ENCODE results near the gene SUN2. TPM values are rescaled to one million over a fixed set of nuclear protein-coding genes. Genes with fewer than 3 reads are reported as not detected.

Gene SUN2
- total and polyA plus RNA-seq, 8 donors = 25.3 to 387 (median 117) TPM

DNA sequence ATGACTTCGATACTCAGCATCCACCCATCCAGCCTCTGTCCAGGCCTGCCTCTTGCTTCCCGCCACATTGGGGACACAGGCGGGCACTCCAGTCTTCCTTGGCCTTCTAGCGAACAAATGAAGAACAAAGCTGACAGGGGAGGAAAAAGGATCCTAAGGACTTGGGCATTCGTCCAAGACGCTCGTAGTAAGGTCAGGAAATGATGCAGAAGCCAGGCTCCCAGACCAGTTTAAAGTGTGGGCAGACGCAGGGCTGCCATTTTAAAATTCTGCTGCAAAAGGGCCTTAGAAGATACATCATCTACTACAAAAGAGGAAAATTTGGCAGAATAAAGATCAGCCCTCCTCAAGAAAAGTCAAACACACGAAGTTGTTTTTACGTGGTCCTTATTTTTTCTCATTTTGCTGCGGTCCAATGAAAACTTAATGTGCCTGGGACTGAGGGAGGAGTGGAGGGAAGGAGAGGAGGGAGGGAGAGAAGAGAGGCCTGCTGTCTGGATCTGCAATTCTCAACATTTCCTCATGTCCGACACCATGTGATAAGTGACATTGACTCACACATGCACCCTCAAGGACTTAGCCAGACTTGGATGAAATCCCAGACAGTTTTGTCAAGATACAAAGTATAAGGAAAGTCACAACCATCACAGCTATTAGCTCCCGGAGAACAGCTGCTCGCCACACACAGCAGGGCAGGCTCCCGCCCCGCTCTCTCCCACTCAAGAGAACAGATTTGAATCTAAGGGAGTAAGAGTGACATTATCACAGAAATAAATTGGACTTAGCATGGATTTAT is 32.4 kb upstream of the SUN2 start:
- intact Hi-C loops (cut with DNase I; ENCODE audit: low total_unique reads) = no loop called here
- Histone ChIP-seq H3K36me3 (peaks cover 0 to 17% (median 12%) of the 10 kb centered on the region in 4 donors), H3K27ac (peak overlapping the region; percentile 28 to 80 (median 75)), H3K4me3 (no peak overlapping the region), H3K27me3 (no peaks in the 10 kb centered on the region), H3K9me3 (no peaks in the 10 kb centered on the region), H3K4me1 (peaks cover 14 to 52% (median 40%) of the 10 kb centered on the region in 4 donors)
- TF ChIP-seq, protein P1, sequence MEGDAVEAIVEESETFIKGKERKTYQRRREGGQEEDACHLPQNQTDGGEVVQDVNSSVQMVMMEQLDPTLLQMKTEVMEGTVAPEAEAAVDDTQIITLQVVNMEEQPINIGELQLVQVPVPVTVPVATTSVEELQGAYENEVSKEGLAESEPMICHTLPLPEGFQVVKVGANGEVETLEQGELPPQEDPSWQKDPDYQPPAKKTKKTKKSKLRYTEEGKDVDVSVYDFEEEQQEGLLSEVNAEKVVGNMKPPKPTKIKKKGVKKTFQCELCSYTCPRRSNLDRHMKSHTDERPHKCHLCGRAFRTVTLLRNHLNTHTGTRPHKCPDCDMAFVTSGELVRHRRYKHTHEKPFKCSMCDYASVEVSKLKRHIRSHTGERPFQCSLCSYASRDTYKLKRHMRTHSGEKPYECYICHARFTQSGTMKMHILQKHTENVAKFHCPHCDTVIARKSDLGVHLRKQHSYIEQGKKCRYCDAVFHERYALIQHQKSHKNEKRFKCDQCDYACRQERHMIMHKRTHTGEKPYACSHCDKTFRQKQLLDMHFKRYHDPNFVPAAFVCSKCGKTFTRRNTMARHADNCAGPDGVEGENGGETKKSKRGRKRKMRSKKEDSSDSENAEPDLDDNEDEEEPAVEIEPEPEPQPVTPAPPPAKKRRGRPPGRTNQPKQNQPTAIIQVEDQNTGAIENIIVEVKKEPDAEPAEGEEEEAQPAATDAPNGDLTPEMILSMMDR (IDR thresholded peaks at IDR 0.05) = no peak
- peak in 2 of 3 donors; percentile 37 to 84 for TF ChIP-seq POLR2AphosphoS5 (IDR thresholded peaks at IDR 0.05)
- peak; percentile 32 to 89 for DNase-seq
- WGBS, 5 donors = 50 to 62% (median 60%) methylated on average over 16 of the region's 16 CpGs

DNA sequence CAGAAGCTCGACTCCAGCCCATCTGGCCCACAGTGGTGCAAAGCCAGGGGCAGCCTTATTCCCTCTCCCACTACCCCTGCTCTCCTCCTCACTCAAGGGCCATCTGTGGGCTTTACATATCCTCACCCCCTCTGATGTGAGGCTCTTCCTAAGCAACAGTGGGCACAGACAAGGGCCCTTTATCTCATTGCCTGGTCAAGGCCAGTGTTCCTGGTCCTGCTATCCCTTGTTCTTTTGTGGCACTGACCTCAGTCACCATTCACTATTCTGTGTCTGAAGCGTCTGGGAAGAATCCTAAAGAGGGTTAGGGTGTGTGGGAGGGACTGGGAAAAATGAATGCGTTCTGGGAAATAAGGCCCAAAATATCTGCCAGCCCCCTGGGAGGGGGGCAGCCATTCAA is 30.8 kb upstream of the SUN2 start:
- DNase-seq = peak in 1 of 2 donors; percentile 22
- WGBS, 5 donors = 74 to 92% (median 88%) methylated on average over 3 of the region's 3 CpGs
- Histone ChIP-seq H3K4me3 (no peak overlapping the region), H3K4me1 (peaks cover 9 to 47% (median 33%) of the 10 kb centered on the region in 4 donors), H3K9me3 (no peaks in the 10 kb centered on the region), H3K27me3 (no peaks in the 10 kb centered on the region), H3K36me3 (peaks cover 0 to 25% (median 17%) of the 10 kb centered on the region in 4 donors), H3K27ac (peak overlapping the region in 3 of 5 donors; percentile 61 to 76 (median 65))
- intact Hi-C loops (cut with DNase I; ENCODE audit: low total_unique reads) = no loop called here
- TF ChIP-seq, protein P1 (IDR thresholded peaks at IDR 0.05) = no peak
- TF ChIP-seq POLR2A (IDR thresholded peaks at IDR 0.05) (no peak), POLR2AphosphoS5 (IDR thresholded peaks at IDR 0.05) (no peak), EP300 (IDR thresholded peaks at IDR 0.05) (no peak)

DNA sequence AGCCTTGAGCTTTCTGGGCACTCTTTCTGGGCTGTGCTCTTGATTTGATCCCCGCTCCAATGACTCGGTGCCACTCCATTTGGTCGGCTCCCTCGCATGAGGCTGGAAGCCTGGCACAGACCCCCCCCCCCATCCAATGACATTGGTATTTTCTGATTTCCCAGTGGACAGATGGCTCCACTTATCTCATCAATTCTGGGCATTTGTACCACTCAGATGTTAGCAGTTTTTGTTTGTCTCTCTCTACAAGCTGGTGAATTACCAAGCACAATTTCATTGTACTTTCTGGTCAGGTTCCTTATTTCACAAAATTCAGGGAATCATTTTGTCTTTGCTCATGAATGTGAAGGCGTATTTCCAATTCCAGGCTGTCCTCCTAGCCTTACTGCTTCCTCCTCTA is 29.1 kb upstream of the SUN2 start:
- H3K36me3 ChIP-seq = peaks cover 0 to 31% (median 23%) of the 10 kb centered on the region in 4 donors
- H3K27me3 ChIP-seq = no peaks in the 10 kb centered on the region
- WGBS, 5 donors = 93 to 98% (median 96%) methylated on average over 5 of the region's 5 CpGs
- peaks cover 9 to 47% (median 33%) of the 10 kb centered on the region in 4 donors for H3K4me1 ChIP-seq
- DNase-seq = no peak
- intact Hi-C loops (cut with DNase I; ENCODE audit: low total_unique reads) = no loop called here
- TF ChIP-seq, protein P1 (IDR thresholded peaks at IDR 0.05) = no peak
- no peak for TF ChIP-seq POLR2A (IDR thresholded peaks at IDR 0.05)
- TF ChIP-seq EP300 (IDR thresholded peaks at IDR 0.05) = no peak
- no peak for TF ChIP-seq POLR2AphosphoS5 (IDR thresholded peaks at IDR 0.05)
- no peak overlapping the region for H3K4me3 ChIP-seq
- H3K9me3 ChIP-seq = no peaks in the 10 kb centered on the region
- H3K27ac ChIP-seq = peak overlapping the region in 2 of 5 donors; percentile 65 to 76

DNA sequence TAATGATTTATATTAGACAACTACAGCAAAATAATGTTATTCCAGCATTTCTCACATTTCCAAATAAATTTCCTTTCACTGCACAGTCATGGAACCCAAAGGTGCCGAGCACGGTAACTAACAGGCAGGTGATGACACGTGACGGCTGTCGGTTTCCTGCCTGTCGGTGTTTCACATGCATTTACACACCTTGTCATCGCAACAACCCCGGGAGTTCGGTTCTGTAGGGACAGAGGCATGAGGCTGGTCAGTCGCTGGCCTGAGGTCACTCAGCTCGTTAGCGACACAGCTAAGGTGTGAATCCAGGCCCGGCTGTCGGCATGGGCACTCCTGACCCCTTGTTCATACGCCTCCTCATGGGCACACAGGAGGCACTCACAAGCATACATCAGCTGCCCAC is 28.2 kb upstream of the SUN2 start:
- 90 to 96% (median 95%) methylated on average over 15 of the region's 15 CpGs for WGBS, 5 donors
- intact Hi-C loops (cut with DNase I; ENCODE audit: low total_unique reads) = no loop called here
- Histone ChIP-seq H3K9me3 (no peaks in the 10 kb centered on the region), H3K36me3 (peaks cover 2 to 36% (median 30%) of the 10 kb centered on the region in 4 donors), H3K4me1 (peaks cover 5 to 44% (median 29%) of the 10 kb centered on the region in 4 donors), H3K4me3 (no peak overlapping the region), H3K27ac (no peak overlapping the region), H3K27me3 (no peaks in the 10 kb centered on the region)
- TF ChIP-seq POLR2A (IDR thresholded peaks at IDR 0.05) = no peak
- TF ChIP-seq EP300 (IDR thresholded peaks at IDR 0.05) = no peak
- no peak for TF ChIP-seq POLR2AphosphoS5 (IDR thresholded peaks at IDR 0.05)
- TF ChIP-seq, protein P1 (IDR thresholded peaks at IDR 0.05) = no peak
- DNase-seq = no peak
